HG02970 (cell line): ENCODE results near the gene PSMF1.

ENCODE experiments used
- ATAC-seq: cut with Tn5 transposase; IDR thresholded peaks from one replicate; pipeline ENCODE4 v1.9.1; 2021; ENCODE audit warnings: mild to moderate bottlenecking, moderate library complexity, moderate number of reproducible peaks; ENCODE audit not compliant: unreplicated experiment, low FRiP score

Gene PSMF1

GRCh38 chr20:1160991-1161390, 42.6 kb downstream of the PSMF1 start:
- ATAC-seq, result no peak

DNA sequence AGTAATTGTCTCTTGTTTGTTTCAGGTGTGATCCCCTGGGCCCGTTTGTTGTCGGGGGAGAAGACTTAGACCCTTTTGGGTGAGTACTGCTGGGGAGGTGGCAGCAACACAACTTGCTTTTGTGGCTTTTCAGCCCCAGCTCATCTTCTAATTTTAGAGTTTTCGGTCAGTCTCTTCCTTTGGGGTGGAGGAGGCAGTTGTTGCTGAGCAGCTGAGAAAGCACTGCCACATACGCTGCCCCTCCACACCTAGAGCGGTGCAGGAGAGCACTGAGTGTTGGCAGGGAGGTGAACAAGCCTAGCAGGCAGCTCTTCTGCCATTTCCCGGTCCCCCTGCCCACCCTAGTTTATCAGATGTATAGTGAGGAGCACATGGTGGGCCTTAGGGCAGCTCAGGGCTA, 44.7 kb downstream of the PSMF1 start:
- ATAC-seq, result no peak

- ATAC-seq, result no peak
Measured at GRCh38 chr20:1163653-1164052, 45.3 kb downstream of the PSMF1 start.

GRCh38 chr20:1164871-1165270, 46.5 kb downstream of the PSMF1 start:
- no peak for ATAC-seq

DNA sequence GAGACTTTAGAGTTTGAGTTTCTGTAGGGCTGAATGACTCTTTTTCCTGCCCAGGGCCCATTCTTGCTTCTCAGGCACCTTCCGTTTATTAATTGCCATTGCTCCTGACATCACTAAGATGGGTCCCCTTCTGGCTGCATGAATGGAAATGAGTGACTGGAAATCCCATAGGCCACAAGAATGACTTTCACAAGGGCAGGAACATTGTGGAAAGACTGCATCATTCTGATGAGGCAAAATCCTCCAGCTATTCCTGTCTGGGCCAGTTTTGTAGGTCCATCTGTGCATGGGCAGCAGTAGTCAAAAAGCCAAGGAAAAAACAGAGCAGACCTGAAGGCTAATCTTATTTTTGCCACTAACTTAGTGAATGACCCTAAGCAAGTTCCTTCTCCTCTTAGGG, 47.1 kb downstream of the PSMF1 start:
- ATAC-seq, result no peak

DNA sequence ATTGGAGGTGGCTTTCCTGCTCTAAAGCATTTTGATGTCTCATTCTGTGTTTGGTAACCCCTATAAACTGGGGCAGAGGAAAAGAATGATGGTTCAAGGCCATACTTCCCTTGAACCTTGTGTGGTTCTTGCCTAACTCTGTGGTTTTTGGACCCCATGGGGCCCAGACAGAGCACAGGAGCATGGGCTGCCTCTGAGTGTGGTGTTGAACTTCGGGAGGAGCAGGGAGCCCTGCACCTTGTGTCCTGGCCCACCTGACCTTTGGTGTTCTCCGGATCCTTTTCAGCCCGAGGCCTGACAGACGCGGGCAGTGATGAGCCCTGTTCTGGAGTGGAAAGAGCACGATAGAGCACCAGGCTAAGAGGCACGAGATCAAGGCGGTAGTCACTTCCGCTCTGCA, 47.5 kb downstream of the PSMF1 start:
- no peak for ATAC-seq

- ATAC-seq, result no peak
Measured at GRCh38 chr20:1166948-1167720, 48.7 kb downstream of the PSMF1 start.

GRCh38 chr20:1169224-1169623, 50.8 kb downstream of the PSMF1 start:
- ATAC-seq, result no peak

DNA sequence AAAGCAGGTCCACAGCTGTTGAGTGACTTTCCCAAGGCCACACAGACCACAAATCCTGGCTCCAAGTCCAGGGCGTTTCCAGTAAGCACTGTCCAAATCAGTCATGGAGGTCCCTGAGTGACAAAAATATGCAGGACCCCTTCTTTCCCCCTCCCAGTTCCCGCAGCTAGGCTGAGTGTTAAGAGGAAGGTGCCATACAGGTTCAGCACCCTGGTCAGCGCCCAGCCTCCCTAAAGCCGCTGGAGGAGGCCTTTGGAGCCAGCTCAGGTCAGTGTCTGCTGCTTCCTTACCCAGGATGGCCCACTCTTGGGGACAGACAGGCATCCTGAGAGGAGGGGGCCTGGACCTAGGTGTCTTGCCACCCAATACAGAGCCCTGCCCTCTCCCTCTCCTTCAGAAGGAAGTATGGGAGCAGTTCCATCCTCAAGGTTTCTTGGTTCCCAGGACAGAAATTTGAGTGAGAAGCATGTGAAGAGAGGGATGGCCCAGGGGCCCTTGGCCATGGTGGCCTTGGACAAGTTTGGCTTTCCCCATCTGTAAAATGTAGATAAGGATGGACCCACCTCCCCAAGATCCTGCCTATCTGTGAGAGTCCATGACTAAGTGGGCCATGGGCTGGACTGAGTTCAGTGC, 53.2 kb downstream of the PSMF1 start:
- no peak for ATAC-seq

- no peak for ATAC-seq
Measured at GRCh38 chr20:1173698-1174097, 55.3 kb downstream of the PSMF1 start.

DNA sequence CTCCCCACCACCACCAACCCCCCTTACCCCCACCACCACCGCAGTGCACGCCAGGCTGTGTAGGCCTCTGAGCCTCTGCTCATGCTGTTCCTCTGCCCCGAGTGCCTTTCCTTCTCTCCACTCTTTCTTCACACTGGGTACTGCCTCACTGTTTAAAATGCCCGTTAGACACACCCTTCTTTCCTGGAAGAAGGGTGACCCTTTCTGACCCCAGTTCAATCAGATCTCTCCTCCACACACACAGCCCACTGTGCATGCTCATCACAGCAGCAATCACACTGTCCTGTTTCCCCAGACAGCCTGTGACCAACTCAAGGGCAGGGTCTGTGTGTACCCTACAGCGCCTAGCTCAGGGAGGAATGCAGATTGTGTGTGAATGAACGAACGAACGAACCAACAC, 56.4 kb downstream of the PSMF1 start:
- ATAC-seq, result no peak

DNA sequence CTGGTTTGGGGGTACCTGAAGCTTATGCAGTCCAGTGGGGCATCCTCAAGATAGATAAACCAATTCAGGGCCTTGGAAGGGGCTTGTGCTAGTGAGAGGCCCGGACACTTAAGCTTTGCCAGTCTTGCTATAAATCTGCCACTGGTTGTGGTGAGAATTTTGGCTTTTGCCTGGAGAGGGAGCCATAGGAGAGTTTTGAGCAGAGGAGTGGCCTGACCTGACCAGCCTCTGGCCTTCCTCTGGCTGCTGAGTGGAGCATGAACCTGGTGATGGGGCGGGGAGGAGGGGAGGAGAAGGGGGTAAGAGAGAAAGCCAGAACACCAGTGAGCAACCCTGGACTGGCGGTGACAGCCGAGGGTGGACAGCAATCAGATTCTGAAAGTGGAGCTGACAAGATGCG, 59.3 kb downstream of the PSMF1 start:
- no peak for ATAC-seq

- no peak for ATAC-seq
Measured at GRCh38 chr20:1178103-1178502, 59.7 kb downstream of the PSMF1 start.

DNA sequence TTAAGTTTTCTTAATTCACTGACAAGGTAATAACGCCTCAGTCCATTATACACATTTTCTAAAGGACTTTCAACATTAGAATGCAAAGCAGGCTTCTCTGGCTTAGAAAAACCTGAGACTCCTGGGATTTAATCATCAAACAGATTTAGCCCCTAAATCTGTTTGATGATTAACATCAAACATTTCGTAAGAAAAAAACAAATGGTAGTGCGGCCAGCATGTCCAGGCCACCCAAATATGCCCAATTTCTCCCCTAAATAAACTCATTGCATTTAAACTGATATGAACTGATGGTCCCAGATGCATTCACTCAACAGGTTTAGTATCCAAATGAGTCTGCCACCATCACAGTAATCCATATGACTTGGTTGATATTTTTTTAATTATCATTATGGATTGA, 60.2 kb downstream of the PSMF1 start:
- ATAC-seq, result no peak

GRCh38 chr20:1180949-1181348, 62.5 kb downstream of the PSMF1 start:
- ATAC-seq, result no peak

DNA sequence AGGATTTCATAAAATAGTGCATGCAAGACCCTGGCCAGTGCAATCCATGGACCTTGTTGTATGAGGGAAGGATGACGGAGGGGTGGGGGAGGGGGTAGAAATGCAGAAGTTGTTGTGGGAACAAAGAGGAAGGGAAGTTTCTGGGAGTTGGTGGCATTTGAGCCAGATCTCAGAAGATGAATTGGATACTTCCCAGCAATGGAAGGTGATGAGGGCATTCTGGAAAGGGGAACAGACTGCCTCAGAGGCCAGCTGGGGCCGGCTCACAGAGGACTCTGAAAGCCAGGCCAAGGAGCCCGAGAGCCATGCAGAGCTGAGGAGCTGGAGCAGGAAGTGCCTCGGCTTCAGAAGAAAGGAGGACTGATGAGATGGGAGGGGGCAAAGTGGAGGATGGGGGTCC, 63.7 kb downstream of the PSMF1 start:
- no peak for ATAC-seq

DNA sequence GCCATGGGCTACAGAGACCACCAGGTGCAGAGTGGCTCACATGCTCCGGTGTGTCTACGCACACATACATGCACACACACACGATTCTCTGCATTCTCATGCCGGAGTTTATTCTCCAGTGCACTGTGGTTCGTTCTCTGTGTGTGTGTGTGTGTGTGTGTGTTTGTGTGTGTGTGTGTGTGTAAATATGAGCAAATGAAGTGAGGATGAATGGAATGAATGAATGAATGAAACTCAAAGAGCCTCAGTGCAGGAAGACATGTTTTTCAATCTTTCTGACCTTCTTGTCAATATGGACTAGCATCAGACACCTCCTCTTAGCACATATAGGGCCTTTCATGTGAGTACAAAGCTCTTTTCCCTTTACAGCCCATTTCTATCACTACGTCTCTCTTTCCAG, 64.8 kb downstream of the PSMF1 start:
- no peak for ATAC-seq

- no peak for ATAC-seq
Measured at GRCh38 chr20:1184260-1184637, 65.8 kb downstream of the PSMF1 start.

GRCh38 chr20:1184638-1185315, 66.4 kb downstream of the PSMF1 start, which contains the start of gene TMEM74B:
TSS of gene TMEM74B (minus strand) at chr20:1184981. CDS start at chr20:1183801, 1,180 bp downstream.
- ATAC-seq, result no peak

DNA sequence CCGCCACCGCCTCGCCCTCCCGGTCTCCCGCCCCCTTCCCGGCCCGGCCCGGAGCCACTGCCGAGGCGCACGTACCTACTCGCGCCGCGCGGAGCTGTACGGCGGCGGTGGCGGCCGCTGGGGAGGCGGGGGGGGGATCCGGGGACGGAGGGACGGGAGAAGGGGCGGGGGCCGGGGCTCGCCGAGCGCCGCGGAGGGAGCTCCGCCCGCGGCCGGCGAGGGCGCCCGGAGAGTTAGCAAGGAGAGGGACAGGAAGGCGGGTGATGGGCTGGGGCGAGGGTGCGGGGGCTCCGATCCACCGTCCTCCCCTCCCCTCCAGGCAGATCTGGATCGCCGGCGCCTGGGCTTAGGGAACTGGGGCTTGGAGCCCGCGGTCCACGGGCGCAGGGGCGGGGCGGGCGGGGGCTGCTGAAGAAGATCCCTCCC, 66.9 kb downstream of the PSMF1 start:
- ATAC-seq, result no peak

- ATAC-seq, result no peak
Measured at GRCh38 chr20:1185790-1186334, 67.5 kb downstream of the PSMF1 start.
